Measurements from ENCODE around the gene CIT.

The CIT gene

DNA sequence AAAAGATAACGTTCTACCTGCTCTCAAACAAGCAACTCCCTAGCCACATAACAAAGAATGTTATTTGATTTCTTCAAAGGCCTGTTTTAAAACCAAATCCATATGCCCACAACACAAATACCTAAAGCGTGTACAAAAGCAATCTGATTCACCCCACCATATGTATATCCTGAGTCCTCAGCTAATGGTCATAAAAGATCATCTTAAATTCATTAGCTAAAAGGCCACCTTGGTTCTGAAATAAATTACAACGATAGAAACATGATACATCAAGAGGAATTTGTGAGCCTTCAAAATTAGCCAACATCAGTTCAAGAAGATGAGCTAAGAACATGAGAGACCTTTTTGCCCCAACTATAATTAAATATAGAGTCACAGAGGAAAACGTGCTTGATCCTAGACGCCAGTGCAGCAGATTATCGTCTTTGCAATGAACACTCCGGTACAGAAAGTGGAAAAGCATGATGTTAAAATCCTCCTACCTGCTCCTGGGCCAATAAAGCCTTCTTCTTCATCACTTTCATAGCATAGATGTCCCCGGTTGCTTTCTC lies 20.0 kb downstream of the CIT start:
- DNase-seq: no peak

DNA sequence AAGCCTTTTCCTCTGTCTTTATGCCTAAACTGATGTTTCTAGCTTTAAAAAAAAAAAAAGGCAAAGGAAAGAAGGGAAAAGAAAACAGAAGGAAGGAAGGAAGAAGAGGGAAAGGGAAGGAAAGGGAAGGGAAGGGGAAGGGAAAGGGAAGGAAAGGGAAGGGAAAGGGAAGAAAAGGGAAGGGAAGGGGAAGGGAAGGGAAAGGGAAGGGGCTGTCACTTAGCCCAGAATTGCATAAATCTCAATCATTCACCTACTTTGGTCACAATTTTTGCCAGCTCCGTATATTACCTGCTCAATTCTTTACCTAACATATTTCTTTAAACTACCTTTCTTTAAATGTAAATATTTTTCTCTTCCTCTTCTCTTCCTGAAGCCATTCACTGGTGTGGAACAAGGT lies 26.8 kb downstream of the CIT start:
- DNase-seq: no peak

DNA sequence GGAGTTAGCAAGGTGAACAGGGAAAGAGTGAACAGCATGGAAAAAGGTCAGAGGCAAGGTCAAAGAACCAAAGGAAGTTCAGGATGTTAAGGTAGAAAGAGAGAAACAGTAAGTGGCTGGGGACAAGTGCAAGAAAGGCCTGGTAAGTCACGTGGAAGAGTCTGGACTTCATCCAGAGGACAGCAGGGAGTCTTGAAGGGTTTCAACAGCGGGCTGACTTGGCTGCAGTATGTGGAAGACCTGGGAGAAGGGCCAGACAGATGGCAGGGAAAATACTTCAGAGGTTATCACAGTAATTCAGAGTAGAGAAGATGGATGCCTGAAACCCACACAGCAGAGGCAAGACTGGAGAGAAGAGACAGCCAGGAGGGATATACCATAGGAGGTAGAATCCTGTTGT lies 34.0 kb downstream of the CIT start:
- DNase-seq: no peak

DNA sequence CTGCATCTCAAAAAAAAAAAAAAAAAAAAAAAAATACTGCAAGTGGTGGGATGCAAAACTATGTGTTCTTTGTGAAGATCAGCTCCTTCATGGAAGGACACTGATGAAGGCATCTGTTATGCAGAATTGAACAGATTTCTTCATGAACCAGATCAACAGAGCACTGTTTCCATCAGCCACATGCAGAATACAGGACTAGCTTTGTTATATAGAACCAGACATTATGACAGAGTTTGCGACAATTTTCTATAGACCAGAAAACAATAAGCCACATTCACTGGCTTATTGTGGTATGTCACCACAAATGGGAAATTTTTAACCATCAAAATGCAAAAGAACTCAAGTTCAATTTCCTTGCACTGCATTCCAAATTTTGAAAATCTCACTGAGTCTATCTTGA lies 34.7 kb downstream of the CIT start:
- DNase-seq: no peak

DNA sequence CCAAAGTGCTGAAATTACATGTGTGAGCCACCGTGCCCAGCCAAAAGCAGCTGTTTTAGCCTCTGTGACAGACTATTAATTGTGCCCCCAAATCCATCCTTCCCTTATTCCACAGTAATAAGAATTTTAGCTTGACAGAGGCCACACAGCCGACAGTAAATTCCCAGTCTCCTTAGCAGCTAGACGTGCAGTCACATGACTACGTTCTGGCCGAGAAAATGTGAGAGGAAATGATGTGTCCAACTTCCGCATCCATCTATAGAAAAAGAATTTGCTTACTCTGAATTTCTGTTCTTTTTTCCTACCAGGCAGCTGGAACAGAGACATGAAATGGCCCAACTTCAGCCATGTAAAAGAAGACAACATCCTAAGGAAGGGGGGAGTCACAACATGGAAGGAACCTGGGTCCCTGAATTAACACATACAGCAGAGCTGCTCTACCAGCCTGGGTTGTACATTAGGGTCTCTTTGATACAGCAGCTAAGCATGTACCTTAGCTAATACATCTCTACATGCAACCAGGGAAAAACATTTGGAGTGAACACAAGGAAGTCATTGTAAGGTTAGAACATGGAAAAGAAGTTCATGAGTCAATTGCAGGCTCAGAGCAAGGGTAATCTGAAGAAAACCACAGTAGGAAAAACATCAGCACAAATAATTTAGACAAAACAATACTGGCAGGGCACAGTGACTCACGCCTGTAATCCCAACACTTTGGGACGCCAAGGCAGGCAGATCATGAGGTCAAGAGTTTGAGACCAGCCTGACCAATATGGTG lies 35.5 kb downstream of the CIT start:
- no peak for DNase-seq

DNA sequence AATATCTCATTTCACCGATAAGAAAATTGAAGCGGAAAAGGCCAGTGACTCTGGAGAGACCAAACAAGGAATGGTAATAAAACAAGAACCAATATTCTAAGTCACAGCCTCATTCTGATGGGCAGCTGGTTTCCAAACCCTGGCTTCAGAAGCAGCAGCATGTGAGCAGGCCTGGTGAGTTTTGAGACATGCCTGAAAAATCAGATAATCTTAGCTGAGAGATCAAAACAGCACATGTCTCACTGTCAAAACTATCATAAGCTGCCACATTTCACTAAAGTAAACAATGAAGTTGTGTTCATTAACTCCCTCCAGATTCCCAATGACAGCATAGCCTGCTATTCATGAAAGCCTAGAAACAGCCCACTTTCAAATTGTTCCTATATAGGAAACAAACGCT lies 36.5 kb downstream of the CIT start:
- no peak for DNase-seq

DNA sequence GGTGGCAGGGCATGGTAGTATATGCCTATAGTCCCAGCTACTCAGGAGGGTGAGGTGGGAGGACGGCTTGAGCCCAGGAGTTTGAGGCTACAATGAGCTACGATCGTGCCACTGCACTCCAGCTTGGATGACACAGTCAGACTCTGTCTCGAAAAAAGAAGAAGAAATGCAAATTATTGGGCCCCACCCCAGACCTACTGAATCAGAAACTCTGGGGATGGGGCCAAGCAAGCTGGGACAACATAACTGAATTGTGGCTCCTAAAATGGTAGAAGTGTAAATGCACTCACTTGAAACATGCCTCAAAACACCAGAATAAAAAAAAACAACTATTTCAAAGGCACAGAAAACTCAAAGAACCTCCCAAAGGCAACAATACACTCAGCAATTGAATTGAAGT lies 37.0 kb downstream of the CIT start:
- DNase-seq: no peak

DNA sequence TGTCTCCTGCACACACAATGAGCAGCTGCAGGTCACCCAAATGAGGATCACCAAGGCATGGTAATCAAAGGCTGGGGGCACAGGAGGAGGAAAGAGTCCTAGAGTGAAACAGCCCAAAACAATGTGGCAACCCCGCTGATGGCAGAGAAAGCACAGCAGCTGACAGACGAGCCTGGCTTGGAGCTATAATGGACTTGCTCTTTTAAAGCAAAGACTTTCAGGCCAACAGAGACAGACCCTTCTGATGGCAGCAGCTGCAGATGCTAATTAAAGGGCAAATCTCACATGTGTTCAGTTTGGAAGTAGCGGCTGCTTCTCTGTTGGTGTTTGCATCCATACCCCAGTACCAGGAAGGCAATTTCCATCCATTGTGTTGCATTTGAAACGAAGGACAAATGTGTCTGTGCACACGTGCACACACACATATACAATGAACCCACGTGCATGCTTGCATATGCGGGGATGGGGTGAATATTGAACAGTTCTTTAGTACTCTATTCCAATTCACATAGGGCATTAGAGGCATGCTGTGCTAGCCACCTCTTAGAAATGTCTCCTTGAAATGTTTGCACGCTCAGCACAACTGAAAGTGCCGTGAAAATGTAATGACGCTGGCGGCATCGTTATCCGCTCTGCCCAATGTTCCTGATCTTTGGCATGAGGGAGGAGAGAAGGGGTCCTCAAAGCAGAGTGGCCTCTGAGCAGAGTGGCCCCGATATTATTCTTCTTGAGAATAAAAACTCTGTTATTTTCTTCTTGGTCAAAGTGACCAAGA lies 38.1 kb downstream of the CIT start:
- DNase-seq: no peak

DNA sequence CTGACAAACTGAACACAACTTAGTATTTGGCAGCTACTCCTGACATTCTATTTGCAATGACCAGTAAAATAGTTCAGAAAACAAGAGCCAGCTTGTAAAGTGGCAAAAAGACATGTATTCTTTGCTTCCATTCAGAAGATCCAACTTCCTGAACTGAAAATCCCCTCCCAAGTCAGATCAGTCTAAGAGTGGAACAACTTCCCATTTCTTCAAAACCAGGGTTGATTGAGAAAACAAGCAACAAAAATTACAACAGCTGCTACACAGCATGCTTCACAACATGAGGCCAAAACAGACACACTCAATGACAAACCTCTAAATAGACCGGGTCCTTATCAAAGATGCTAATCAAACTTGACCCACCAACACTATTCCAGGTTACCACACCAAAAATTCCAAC lies 40.3 kb downstream of the CIT start:
- no peak for DNase-seq

DNA sequence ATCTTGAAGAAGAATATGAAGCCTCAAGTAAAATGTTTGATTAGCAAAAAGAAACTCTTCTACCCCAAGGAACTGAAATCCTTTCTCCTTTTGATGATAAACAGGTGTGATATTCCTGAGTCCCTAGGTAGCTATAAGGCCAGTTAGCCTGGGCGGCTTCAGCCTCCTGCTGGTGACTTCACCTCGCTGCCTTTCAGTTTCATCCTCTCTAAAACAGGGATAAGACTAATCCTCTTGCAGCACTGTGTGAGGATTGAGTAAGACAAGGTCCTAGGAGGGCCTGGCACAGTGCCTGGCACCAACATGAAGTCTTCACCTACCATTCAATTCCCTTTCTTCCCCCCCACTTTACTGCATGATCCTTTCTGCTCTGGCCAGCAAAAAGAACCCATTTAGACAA lies 42.1 kb downstream of the CIT start:
- no peak for DNase-seq

DNA sequence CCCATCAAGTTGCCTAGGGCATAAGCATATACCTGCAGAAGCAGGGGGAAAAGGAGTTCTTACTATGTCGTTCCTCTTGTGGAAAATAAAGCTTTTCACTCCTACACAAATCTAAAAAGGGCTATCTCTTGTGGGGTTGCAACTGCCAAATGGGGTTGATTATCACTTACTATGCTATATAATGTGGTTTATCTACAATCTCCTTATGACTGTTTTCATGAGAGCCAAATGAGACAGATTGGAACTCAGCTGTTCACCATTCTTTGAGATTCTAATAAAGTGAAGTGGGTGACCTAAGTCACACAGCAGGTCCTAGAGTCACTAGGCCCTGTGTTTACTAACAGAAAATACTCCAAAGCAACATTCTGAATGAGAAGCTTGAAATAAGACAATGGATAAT lies 47.7 kb downstream of the CIT start:
- DNase-seq: no peak

DNA sequence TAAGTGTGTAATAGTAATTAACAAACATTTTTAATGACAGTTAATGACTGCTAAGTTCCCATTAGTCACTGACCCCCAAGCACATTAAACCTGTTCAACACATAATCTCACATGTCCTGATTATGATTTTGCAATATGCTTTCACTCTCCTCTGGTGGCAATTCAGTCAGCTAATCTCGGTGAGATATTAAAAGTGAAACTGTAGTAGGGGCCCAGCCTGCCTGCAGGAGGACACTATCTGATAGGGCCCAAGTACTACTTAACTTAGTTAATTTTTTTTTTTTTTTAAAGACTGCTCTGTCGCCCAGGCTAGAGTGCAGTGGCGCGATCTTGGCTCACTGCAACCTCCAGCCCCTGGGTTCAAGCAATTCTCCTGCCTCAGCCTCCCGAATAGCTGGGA lies 48.8 kb downstream of the CIT start:
- no peak for DNase-seq

DNA sequence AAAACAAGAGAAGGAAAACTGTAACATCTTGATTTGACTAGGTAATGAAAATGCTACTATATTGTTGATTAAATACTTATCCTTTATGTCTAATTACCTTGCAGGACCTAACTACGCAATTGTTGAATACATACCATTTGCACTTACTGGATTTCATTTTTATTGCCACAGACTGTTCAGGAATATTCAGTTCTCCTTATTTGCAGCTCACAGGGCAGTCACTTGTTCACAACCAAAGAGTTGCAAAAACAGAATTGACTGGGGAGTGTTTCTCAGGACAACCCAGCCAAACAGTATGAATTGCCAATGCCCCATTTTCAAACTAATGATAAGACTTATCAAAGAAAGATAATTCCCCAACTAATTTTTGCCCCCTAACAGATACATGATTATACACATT lies 49.4 kb downstream of the CIT start:
- no peak for DNase-seq

DNA sequence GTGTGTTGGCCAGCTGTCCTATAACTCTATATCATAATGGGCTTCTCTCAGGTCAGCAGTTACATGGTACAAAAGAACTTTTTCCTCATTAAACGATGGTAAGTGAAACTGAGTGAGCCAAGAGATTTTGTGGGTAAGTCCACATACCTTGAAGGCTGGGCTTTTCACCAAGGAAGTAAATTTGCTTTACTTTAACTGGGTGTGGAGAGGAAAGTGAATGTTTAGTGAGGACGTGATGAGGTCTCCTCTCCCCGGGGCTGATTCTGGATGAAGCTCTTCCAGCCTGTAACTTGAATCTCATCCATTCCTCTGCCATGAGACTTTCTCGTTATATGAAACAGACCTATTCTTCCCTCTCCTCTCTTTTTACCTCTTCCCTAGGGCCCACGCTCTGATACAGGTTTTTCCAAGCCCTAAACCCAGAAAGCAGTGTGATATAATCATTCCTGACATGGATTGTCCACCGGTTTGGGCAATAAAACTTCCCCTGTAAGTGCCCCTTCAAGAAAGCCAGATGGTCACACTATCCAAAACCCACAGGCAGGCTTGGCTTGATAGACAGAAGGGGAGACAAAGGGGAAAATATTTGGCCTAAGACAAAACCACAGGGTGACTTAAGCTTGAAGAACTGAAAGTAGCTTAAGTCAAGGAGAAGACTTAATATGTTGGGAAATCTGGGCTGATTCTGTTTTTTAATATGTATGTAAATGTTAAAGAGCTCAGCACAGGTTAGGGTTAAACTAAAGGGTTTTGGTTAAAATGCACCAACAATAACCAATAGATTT lies 50.3 kb downstream of the CIT start:
- DNase-seq: no peak

DNA sequence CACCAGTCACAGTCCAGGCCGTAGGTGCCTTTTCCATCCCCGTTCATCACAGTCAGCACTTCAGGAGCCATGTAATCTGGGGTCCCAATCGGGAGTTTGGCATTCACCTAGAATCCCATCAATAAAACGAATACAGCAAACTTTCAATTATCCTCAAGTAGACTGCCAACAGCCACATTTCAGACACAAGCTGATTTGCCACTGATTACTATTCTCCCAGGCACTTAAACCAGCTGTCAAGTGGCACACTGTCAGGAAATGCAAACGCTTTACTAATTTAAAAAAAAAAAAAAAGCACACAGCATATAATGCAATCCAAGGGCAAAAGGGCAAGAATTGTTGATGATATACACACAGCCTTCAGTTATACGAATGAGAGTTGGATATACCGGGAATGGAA lies 51.9 kb downstream of the CIT start:
- no peak for DNase-seq

DNA sequence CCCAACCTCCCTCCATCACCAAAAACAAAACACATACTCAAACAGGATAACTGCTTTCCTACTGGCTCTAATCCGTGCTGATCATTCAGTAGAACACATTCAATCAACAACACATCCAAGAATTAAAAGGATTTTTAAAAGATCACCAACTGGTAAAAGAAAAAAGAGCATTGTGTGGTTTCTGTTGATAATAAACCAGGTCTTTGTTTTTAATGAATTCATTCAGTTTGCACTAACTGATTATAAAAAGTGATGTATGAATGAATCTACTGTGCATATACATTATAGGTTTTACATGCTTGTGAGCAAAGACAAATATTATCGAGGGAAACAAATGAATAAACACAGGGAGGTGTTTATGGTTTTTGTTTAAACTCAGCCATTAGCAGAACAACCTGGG lies 55.1 kb downstream of the CIT start:
- DNase-seq: no peak

DNA sequence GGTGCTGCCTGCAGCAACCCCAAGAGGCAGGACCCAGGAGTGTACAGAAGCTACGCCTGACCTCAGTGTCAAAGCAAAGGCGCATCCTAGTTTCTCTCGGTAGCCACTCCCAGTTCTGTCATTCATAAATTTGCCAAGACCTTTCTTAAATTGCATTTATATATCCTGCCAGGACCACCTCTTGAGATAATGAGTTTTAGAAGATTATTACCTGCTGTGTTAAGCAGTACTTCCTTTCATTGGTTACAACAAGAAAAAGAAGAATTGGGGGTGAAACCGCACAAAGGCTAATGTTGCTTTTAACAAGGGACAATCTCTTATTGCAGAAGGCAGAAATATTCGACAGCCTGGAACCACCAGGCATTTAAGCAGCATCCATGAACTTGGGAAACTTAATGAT lies 57.8 kb downstream of the CIT start:
- no peak for DNase-seq

DNA sequence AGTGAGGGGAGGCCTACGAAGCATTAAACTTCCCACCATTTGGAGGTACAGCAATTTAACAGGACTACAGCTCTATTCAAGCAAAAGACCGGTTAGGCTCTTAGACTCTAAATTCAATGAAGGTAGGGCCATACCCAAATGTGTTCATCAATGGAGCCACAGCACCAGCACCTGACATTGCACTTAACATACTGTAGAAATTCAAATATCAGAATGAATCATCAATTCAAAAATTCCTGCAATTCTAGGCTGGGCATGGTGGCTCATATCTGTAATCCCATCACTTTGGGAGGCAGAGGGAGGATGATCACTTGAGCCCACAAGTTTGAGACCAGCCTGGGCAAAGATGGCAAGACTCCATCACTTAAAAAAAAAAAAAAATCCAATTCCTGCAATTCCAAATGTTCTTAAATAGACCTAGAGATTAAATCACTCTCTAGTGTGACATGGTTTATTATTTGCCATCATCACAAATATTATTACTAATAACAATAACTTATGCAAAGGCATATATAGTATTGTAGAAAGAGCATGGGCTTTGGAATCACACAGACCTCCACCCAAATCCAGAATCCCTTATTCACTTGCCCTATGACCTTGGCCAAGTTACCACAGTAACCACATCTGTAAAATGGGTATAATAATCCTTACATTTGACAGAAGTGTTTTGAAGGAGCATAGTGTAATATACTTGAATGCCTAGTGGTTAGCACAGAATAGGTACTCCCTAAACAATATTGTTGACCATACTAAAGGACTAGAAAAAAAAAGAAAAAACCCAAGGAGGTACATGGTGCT lies 59.4 kb downstream of the CIT start:
- no peak for DNase-seq

DNA sequence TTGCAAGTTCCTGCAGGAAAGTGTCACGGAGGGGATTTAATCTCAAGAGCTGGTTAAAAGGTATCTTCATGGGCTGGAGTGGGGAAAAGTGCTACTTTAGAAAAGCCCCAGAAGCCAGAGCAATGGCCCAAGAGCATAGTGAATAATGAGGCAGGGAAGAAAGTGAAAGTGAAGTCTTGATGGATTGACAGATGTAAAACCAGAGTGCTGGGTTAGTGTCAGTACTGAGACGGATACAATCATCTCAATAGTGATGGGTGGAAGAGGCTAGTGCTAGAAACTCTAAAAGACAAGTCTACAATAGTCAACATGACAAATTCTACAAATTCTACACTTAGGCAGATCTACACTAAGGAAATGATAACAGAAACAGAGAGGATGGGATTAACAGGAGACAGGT lies 68.1 kb downstream of the CIT start:
- DNase-seq: no peak

DNA sequence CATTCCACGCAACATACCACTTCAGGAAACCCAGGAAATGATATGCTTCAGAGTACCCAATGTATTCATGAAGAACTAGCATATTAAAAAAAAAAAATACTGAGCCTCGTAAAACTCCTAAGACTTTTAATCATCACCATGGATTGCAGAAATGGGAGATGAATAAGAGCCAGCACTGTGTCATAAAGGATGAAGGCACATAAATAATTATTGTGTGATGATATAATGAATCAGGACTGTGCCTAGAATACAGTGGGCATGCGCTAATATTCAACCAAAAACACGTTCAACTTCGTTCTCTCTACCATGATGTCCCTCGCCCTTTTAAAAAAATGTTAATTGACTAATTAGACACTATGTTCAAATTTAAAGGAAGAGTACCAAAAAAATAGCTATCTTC lies 68.7 kb downstream of the CIT start:
- no peak for DNase-seq

DNA sequence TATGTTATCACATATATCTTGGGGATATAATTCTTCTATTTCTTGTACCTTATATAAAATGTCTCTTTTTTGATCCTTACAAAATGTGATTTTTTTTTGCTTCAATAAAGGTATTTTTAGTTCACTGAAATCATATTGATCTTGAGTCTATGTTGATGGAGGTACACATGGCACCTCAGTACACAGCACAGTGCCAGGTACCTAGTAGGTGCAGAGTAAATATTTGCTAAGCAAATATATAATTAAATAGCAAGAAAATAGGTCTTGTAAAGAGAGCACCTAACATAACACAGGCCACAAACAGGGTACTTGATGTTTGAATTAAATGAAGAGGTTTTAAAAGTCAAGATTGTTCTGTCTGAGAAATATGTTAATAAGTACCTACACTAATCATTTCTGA lies 69.7 kb downstream of the CIT start:
- DNase-seq: no peak

DNA sequence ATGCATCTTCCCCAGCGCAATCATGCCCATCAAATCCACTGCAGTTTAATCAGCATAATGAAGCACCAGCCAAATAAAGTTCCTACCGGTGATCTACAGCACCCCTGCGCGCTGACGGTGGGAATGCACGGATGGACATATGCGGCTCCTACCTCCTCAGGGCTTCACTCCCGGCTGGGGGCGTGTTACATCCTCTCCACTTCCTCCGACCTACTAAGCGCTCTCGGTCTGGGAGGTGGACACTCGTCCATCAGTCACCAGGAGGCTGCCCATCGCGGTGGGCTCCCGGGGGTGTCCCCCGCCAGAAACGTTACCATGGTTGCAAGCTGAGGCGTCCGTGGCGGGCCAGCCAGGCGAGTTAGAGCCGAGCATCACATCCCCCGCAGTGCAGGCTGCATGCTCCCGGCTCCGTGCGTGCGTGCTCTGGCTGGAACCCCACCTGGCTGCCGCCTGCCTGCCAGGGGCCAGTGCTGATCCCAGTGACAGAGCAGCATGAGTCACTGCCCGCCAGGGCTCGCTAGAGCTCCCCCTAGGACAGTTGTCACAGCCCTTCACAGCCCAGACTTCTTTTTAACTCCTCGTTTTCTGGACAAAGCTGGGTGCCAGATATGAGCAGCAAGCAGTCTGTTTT lies 73.0 kb downstream of the CIT start:
- DNase-seq: no peak

Data from CD4-positive, alpha-beta T cell treated with Interleukin-6 for 4 hours (primary cell).